GM10248 (cell line): ENCODE data around the gene RCBTB1.
"Not testable (repeated sequence)": the region's sequence is repeated elsewhere in the genome, so short reads cannot be mapped to it uniquely, and the experiment has no call there.

Experiments used
- CTCF ChIA-PET: fragments of 300-600 bp; sonication (Branson Sonifier 250); formaldehyde crosslinking; extraction: SDS; loops from one replicate; lab custom pipeline; 2021; ENCODE audit warnings: antibody characterized with exemption; lab: Yijun Ruan, JAX
- POLR2A ChIA-PET: fragments of 350-650 bp; sonication (Branson Sonifier 250); formaldehyde crosslinking; extraction: SDS; loops from one replicate; lab custom pipeline; 2020; ENCODE audit warnings: antibody characterized with exemption; lab: Yijun Ruan, JAX
- DNase-seq: peaks from one replicate; pipeline ENCODE4 v3.0.0; 2012; ENCODE audit errors: extremely low spot score
- TF ChIP-seq, protein P1 (sequence below): IDR thresholded peaks from 2 replicates; pipeline ENCODE4 v1.5.1; 2012; ENCODE audit warnings: mild to moderate bottlenecking, low read depth; ENCODE audit errors: extremely low read depth, missing control alignments, control extremely low read depth

RCBTB1 gene

GRCh38 chr13:49569993-49570689 lies 15.2 kb downstream of the RCBTB1 start:
- peak; percentile 29 for DNase-seq
- TF ChIP-seq, protein P1, sequence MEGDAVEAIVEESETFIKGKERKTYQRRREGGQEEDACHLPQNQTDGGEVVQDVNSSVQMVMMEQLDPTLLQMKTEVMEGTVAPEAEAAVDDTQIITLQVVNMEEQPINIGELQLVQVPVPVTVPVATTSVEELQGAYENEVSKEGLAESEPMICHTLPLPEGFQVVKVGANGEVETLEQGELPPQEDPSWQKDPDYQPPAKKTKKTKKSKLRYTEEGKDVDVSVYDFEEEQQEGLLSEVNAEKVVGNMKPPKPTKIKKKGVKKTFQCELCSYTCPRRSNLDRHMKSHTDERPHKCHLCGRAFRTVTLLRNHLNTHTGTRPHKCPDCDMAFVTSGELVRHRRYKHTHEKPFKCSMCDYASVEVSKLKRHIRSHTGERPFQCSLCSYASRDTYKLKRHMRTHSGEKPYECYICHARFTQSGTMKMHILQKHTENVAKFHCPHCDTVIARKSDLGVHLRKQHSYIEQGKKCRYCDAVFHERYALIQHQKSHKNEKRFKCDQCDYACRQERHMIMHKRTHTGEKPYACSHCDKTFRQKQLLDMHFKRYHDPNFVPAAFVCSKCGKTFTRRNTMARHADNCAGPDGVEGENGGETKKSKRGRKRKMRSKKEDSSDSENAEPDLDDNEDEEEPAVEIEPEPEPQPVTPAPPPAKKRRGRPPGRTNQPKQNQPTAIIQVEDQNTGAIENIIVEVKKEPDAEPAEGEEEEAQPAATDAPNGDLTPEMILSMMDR = no peak
- CTCF ChIA-PET = interaction anchor here (0.8 to 2.0 kb wide), 3 partner anchors 10 to 290 kb away, joined by 3 to 7 read pairs (median 4); no protein-coding TSS in a partner anchor
- POLR2A ChIA-PET = no interaction called here

- TF ChIP-seq, protein P1 = no peak
- DNase-seq = no peak
- ChIA-PET CTCF (interaction anchor here (0.8 to 1.5 kb wide), 3 partner anchors 9 to 124 kb away, joined by 3 to 5 read pairs (median 3); partner anchors contain the start of genes CAB39L and SETDB2), POLR2A (no interaction called here)
Observed at GRCh38 chr13:49567491-49567890, 17.9 kb downstream of the RCBTB1 start.

DNA sequence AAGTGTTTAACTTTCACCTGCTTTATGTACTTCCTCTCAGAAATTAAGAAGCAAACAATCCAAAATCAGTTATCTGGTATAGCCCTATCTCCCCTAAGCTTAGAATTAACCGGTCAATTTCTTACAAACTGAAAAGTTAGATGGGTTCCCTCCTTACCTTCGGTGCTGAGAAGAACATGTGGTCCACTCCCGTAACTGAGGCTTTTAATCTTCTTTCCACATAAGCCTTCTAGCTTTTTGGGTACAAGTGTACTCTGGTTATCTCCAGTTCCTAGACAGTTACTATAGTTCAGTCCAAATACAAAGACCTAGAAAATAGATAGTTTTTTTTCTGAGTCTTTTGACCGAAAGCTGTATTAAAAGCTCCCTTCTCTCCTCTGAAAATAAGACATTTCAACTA lies 18.9 kb downstream of the RCBTB1 start:
- ChIA-PET CTCF (interaction anchor here (0.9 kb wide), 1 partner anchor 24 kb away, joined by 3 read pairs; no protein-coding TSS in a partner anchor), POLR2A (no interaction called here)
- TF ChIP-seq, protein P1 = no peak
- DNase-seq = no peak

- POLR2A ChIA-PET = not testable (repeated sequence)
Observed at GRCh38 chr13:49565461-49565860, 19.9 kb downstream of the RCBTB1 start.

DNA sequence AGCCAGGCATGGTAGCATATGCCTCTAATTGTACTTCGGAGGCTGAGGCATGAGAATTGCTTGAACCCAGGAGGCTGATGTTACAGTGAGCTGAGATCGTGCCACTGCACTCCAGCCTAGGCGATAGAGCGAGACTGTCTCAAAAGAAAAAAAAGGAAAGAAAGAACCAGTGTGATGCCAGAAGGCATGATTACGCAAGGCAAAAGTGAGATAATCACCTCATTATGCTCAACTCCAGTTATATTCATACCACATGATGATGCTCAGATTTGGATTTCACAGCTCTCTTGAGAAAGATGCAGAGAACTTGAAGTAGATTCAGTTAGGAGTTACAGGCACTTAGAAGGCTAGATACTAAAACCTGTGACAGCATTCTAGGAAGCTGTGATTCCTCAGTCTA lies 21.8 kb downstream of the RCBTB1 start:
- ChIA-PET CTCF (no interaction called here), POLR2A (no interaction called here)
- TF ChIP-seq, protein P1 = no peak

More at GRCh38 chr13:49565461-49565860, 19.9 kb downstream of the RCBTB1 start:
- CTCF ChIA-PET, DNase-seq: not testable (repeated sequence)

GRCh38 chr13:49561062-49561410 lies 24.3 kb downstream of the RCBTB1 start:
- CTCF ChIA-PET = interaction anchor here (1.1 to 1.2 kb wide), 3 partner anchors 9 to 65 kb away, joined by 3 read pairs; partner anchors contain the start of gene PHF11
- TF ChIP-seq, protein P1 = no peak
- DNase-seq = no peak
- POLR2A ChIA-PET = no interaction called here

More for the DNA sequence above, 21.8 kb downstream of the RCBTB1 start:
- no peak for DNase-seq
